ENCODE results near the gene GSN. TPM values are rescaled to one million over a fixed set of nuclear protein-coding genes. Genes with fewer than 3 reads are reported as not detected.

GSN gene
- total and polyA plus RNA-seq, 2 of the 13 experiments (the other 11 are each of a cell fraction or from before 2014, with no cell fraction given), result 294 to 307 TPM

DNA sequence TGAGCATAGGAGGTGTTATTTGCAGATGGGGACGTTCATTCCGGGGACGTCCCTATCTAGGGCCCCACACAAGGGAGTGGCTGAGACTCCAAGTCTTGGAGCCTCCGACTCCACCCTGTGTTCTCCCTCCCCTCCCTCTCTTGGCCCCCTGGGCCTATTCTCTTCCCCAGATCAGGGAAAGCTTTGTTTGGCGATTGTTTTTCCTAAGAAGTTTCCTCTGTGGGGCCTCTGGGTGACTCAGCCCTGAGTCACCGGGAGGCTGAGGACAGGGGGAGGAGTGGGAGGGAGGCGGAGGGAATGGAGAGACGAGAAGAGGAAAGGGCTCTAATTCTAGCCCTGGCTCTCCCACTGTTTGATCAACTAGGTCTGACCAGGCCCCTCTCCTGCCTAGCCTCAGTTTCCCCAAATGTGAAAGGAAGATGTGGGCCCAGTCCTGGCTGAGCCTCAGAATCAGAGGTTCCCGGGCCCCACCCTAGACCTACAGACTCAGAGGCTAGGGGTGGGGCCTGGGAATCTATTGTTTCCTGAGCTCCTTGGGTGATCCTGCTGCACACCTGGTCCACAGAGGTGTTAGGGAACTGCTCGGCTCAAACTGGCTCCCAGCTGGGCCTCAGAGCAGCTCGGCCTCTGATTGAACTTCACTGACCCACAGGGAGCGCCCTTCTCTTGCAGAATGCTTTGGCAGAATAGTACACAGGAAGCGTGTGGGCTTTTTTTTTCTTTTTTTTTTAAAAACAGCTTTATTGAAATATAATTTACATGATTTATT lies 19.2 kb downstream of the GSN start (continued):
- TF ChIP-seq, protein P1, sequence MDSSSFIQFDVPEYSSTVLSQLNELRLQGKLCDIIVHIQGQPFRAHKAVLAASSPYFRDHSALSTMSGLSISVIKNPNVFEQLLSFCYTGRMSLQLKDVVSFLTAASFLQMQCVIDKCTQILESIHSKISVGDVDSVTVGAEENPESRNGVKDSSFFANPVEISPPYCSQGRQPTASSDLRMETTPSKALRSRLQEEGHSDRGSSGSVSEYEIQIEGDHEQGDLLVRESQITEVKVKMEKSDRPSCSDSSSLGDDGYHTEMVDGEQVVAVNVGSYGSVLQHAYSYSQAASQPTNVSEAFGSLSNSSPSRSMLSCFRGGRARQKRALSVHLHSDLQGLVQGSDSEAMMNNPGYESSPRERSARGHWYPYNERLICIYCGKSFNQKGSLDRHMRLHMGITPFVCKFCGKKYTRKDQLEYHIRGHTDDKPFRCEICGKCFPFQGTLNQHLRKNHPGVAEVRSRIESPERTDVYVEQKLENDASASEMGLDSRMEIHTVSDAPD (CRISPR knock-in tag; IDR thresholded peaks at IDR 0.05), result no peak
- TF ChIP-seq ZIK1 (CRISPR knock-in tag; IDR thresholded peaks at IDR 0.05; ENCODE audit: borderline replicate concordance, low read depth), result no peak
- TF ChIP-seq NAIF1 (CRISPR knock-in tag; IDR thresholded peaks at IDR 0.05; ENCODE audit: borderline replicate concordance), result 0 out of 2 replicates have a peak, but pooled peaks have one; percentile 56
- TF ChIP-seq SRY (CRISPR knock-in tag; IDR thresholded peaks at IDR 0.05), result no peak; the same call in 1 of the 2 replicates
- TF ChIP-seq ZSCAN30 (CRISPR knock-in tag; IDR thresholded peaks at IDR 0.05), result no peak
- TF ChIP-seq POGK (CRISPR knock-in tag; conservative IDR thresholded peaks at IDR 0.05), result no peak
- no peak for TF ChIP-seq E2F1 (CRISPR knock-in tag; IDR thresholded peaks at IDR 0.05)
- TF ChIP-seq ZNF274 (CRISPR knock-in tag; IDR thresholded peaks at IDR 0.05), result no peak
- TF ChIP-seq TSC22D2 (CRISPR knock-in tag; IDR thresholded peaks at IDR 0.05; ENCODE audit: borderline replicate concordance), result no peak
- TF ChIP-seq, protein P2, sequence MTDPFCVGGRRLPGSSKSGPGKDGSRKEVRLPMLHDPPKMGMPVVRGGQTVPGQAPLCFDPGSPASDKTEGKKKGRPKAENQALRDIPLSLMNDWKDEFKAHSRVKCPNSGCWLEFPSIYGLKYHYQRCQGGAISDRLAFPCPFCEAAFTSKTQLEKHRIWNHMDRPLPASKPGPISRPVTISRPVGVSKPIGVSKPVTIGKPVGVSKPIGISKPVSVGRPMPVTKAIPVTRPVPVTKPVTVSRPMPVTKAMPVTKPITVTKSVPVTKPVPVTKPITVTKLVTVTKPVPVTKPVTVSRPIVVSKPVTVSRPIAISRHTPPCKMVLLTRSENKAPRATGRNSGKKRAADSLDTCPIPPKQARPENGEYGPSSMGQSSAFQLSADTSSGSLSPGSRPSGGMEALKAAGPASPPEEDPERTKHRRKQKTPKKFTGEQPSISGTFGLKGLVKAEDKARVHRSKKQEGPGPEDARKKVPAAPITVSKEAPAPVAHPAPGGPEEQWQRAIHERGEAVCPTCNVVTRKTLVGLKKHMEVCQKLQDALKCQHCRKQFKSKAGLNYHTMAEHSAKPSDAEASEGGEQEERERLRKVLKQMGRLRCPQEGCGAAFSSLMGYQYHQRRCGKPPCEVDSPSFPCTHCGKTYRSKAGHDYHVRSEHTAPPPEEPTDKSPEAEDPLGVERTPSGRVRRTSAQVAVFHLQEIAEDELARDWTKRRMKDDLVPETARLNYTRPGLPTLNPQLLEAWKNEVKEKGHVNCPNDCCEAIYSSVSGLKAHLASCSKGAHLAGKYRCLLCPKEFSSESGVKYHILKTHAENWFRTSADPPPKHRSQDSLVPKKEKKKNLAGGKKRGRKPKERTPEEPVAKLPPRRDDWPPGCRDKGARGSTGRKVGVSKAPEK (CRISPR knock-in tag; IDR thresholded peaks at IDR 0.05; ENCODE audit: borderline replicate concordance), result peak; percentile 36; the same call in 1 of the 2 replicates
- TF ChIP-seq NCOA2 (CRISPR knock-in tag; IDR thresholded peaks at IDR 0.05), result peak; percentile 39
- no peak for TF ChIP-seq ZNF142 (CRISPR knock-in tag; IDR thresholded peaks at IDR 0.05)
- no peak for TF ChIP-seq E2F2 (CRISPR knock-in tag; IDR thresholded peaks at IDR 0.05; ENCODE audit: borderline replicate concordance)

Measured in HepG2 (cell line).